SHP77 (cell line): ENCODE data around the gene SCML2.
"Not testable (repeated sequence)": the region's sequence is repeated elsewhere in the genome, so short reads cannot be mapped to it uniquely, and the experiment has no call there.

Experiments
- DNase-seq, 2 experiments: peaks; one replicate each; lab custom pipeline; 2025; lab: John Stamatoyannopoulos, UW

The SCML2 gene

GRCh38 chrX:18271725-18272124 is 82.8 kb downstream of the SCML2 start:
- no peak for DNase-seq

DNA sequence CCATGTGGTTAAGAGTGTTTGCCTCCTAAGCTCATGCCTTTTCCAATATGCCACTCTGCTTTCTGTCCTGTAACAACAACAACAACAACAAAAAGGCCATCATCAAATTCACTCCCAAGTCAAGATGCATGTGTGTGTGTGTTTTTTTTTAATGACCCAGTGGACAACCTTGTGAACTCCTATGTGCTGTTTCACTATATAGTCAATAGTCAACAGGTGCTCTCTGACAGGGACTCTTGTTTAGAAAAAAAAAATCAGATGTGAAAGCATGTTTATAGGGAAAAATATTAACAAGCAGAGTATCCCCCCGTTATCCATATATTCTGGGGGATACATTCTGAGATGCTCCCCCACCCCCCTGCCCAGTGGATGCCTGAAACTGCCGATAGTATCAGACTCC is 83.2 kb downstream of the SCML2 start:
- no peak for DNase-seq

GRCh38 chrX:18255059-18255458 is 99.4 kb downstream of the SCML2 start:
- DNase-seq: no peak

GRCh38 chrX:18252644-18253359 is 101.7 kb downstream of the SCML2 start:
- no peak for DNase-seq

GRCh38 chrX:18229646-18230045 is 124.8 kb downstream of the SCML2 start:
- DNase-seq: not testable (repeated sequence)

DNA sequence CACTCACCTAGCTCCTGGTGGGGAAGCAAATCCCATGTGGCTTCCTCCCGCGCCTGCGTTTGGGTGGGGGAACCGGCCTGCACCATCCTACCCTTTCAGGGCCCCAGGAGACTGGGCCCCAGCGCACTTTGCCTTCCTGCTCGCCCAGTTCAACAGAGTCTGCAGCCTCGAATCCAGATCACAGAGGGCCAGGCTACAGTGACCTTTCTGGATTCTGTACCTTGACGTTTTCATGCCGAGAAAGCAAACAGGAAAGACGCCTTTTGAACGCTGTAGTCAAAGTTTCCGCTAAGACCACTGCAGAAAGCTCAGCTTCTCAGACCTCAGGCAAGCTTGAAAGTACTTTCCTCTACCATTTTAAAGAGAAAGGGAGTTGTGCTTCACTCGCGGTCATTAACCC is 126.4 kb downstream of the SCML2 start:
- DNase-seq: no peak

GRCh38 chrX:18227458-18227857 is 127.0 kb downstream of the SCML2 start:
- DNase-seq: no peak

- DNase-seq: no peak
These were observed 133.7 kb downstream of the SCML2 start, which contains the start of gene BEND2 for GRCh38 chrX:18220786-18221185. Gene BEND2, minus strand, starts transcription at chrX:18220886. Its CDS starts 136 bp downstream, at chrX:18220750.

DNA sequence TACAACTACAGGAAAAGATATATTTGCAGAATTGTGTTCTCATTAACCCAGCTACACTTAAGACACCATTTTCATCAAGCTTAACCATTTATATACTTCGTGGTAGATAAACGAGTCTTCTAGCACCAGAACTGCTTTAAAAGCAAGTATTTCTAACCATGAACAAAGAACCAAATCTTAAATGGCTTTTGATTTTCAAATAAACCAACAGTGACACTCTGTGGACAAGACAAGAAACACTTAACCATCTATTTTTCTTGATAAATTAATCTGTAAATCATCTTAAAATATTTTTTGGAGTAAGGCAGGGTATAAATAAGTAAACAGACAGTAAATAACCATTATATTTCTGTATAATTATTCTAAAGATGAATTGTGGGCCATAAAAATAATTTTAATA is 144.0 kb downstream of the SCML2 start:
- DNase-seq: peak in 1 of 2 experiments; percentile 16

DNA sequence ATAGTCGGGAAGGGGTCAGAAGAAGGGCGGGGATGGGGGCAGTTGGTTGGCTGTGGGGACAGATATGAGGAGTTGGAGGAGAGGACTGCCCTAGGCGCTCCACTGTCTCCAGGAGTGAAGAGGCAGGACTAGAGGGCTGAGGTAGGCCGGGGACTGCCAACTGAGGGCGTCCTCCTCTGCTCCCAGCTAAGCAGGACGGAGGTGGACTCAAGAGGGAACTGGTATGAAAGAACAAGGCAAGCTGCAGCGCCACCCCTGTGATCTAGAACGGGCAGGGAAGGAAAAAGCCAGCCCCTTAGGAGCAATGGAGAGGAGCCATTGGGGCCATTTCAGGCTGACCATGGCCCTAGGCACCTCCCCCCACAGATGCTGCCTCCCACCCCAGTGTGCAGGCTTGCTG is 147.8 kb downstream of the SCML2 start:
- no peak for DNase-seq

DNA sequence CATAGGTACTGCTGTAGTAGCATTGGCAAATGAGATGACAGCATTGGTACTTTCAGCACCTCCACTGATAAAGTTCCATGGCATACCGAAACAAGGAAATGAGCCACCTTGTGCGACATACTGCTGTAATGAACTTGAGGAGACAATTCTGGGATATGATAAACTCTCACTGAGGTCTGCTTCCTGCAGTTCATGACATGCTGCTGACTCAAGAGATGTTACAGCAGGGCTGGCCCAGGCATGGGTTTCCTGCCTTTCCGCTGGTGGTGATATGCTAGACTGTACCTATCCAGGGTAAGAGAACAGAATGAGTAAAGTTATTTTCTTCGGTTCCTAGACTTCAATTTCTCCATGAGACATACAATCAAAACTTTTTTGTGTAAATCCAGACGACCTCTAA is 150.9 kb downstream of the SCML2 start:
- no peak for DNase-seq

DNA sequence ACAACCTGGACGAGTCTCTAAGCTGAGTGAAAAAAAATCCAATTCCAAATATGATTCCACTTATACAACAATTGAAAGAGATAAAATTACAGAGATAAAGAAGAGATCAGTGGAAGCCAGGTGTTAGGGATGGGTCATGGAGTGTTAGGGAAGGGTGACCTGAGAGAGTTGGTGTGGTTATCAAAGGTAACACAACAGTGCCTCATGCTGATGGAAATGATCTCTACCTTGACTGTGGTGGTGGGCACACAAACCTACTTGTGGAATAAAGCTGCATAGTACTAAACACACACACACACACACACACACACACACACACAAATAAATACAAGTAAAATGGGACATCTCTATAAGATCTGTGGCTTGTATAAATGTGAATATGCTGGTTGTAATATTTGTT is 159.8 kb downstream of the SCML2 start:
- no peak for DNase-seq
